Duodenal mucosa (tissue), 2 donors: Measurements from ENCODE around the gene IL1R2.

Source experiments
- H3K27ac ChIP-seq: one replicate; pipeline ENCODE4 v1.7.0; 2013; ENCODE audit warnings: low read depth, low read length
- H3K27me3 ChIP-seq, 2 donors: one replicate each; pipeline ENCODE4 v1.7.0; 2013; ENCODE audit warnings: low read length in 2 of 2, control low read depth in 1 of 2; ENCODE audit not compliant: insufficient read depth in 2 of 2, control insufficient read depth in 1 of 2
- H3K36me3 ChIP-seq, 2 donors: one replicate each; pipeline ENCODE4 v1.7.0; 2013; ENCODE audit warnings: low read length in 2 of 2, control low read depth in 1 of 2; ENCODE audit not compliant: insufficient read depth in 2 of 2, control insufficient read depth in 1 of 2
- H3K4me1 ChIP-seq, 2 donors: one replicate each; pipeline ENCODE4 v1.7.0; 2013; ENCODE audit warnings: low read length in 2 of 2, control low read depth in 1 of 2; ENCODE audit not compliant: insufficient read depth in 2 of 2, control insufficient read depth in 1 of 2
- H3K4me3 ChIP-seq, 2 donors: one replicate each; pipeline ENCODE4 v1.7.0; 2013; ENCODE audit warnings: low read length in 2 of 2, low read depth in 1 of 2
- H3K9ac ChIP-seq, 2 donors: one replicate each; pipeline ENCODE4 v1.7.0; 2013; ENCODE audit warnings: low read length in 2 of 2, low read depth in 1 of 2
- H3K9me3 ChIP-seq, 2 donors: one replicate each; pipeline ENCODE4 v1.7.0; 2013; ENCODE audit warnings: low read length in 2 of 2, control low read depth in 1 of 2; ENCODE audit not compliant: control insufficient read depth in 1 of 2

IL1R2 gene

GRCh38 chr2:101972621-101973434 is 18.9 kb upstream of the IL1R2 start:
- Histone ChIP-seq H3K4me1 (no peaks in the 10 kb centered on the region), H3K27me3 (no peaks in the 10 kb centered on the region), H3K9ac (no peak overlapping the region), H3K9me3 (no peaks in the 10 kb centered on the region), H3K4me3 (no peak overlapping the region), H3K36me3 (no peaks in the 10 kb centered on the region), H3K27ac (no peak overlapping the region)

- Histone ChIP-seq H3K9me3 (no peaks in the 10 kb centered on the region), H3K9ac (no peak overlapping the region), H3K4me3 (no peak overlapping the region), H3K27ac (no peak overlapping the region), H3K4me1 (no peaks in the 10 kb centered on the region), H3K27me3 (no peaks in the 10 kb centered on the region), H3K36me3 (no peaks in the 10 kb centered on the region)
Measured at GRCh38 chr2:101974663-101975062, 17.1 kb upstream of the IL1R2 start.

- Histone ChIP-seq H3K9me3 (no peaks in the 10 kb centered on the region), H3K27ac (no peak overlapping the region), H3K36me3 (no peaks in the 10 kb centered on the region), H3K9ac (no peak overlapping the region), H3K27me3 (no peaks in the 10 kb centered on the region), H3K4me1 (no peaks in the 10 kb centered on the region), H3K4me3 (no peak overlapping the region)
Measured at GRCh38 chr2:101975171-101975870, 16.4 kb upstream of the IL1R2 start.

GRCh38 chr2:101976891-101977290 is 14.9 kb upstream of the IL1R2 start:
- H3K4me1 ChIP-seq: no peaks in the 10 kb centered on the region
- H3K4me3 ChIP-seq: no peak overlapping the region
- no peaks in the 10 kb centered on the region for H3K9me3 ChIP-seq
- H3K27ac ChIP-seq: no peak overlapping the region
- H3K27me3 ChIP-seq: no peaks in the 10 kb centered on the region
- no peak overlapping the region for H3K9ac ChIP-seq
- H3K36me3 ChIP-seq: no peaks in the 10 kb centered on the region

- Histone ChIP-seq H3K9ac (no peak overlapping the region), H3K9me3 (no peaks in the 10 kb centered on the region), H3K4me1 (no peaks in the 10 kb centered on the region), H3K27me3 (no peaks in the 10 kb centered on the region), H3K4me3 (no peak overlapping the region), H3K27ac (no peak overlapping the region), H3K36me3 (no peaks in the 10 kb centered on the region)
Measured at GRCh38 chr2:101980368-101980767, 11.4 kb upstream of the IL1R2 start.

- no peaks in the 10 kb centered on the region for H3K36me3 ChIP-seq
- H3K4me3 ChIP-seq: no peak overlapping the region
- no peak overlapping the region for H3K27ac ChIP-seq
- H3K27me3 ChIP-seq: no peaks in the 10 kb centered on the region
- no peak overlapping the region for H3K9ac ChIP-seq
- no peaks in the 10 kb centered on the region for H3K4me1 ChIP-seq
- no peaks in the 10 kb centered on the region for H3K9me3 ChIP-seq
Measured at GRCh38 chr2:101981066-101981465, 10.7 kb upstream of the IL1R2 start.

GRCh38 chr2:101981504-101981903 is 10.3 kb upstream of the IL1R2 start:
- Histone ChIP-seq H3K27me3 (no peaks in the 10 kb centered on the region), H3K4me1 (no peaks in the 10 kb centered on the region), H3K27ac (no peak overlapping the region), H3K36me3 (no peaks in the 10 kb centered on the region), H3K9ac (no peak overlapping the region), H3K4me3 (no peak overlapping the region), H3K9me3 (no peaks in the 10 kb centered on the region)

- Histone ChIP-seq H3K27ac (no peak overlapping the region), H3K9me3 (no peaks in the 10 kb centered on the region), H3K36me3 (no peaks in the 10 kb centered on the region), H3K4me3 (no peak overlapping the region), H3K27me3 (no peaks in the 10 kb centered on the region), H3K9ac (no peak overlapping the region), H3K4me1 (no peaks in the 10 kb centered on the region)
Measured at GRCh38 chr2:101982495-101983029, 9.2 kb upstream of the IL1R2 start.

GRCh38 chr2:101983486-101983885 is 8.3 kb upstream of the IL1R2 start:
- Histone ChIP-seq H3K36me3 (no peaks in the 10 kb centered on the region), H3K27ac (no peak overlapping the region), H3K9ac (no peak overlapping the region), H3K4me3 (no peak overlapping the region), H3K9me3 (no peaks in the 10 kb centered on the region), H3K27me3 (no peaks in the 10 kb centered on the region), H3K4me1 (no peaks in the 10 kb centered on the region)

GRCh38 chr2:101983928-101984327 is 7.8 kb upstream of the IL1R2 start:
- Histone ChIP-seq H3K9ac (no peak overlapping the region), H3K4me1 (no peaks in the 10 kb centered on the region), H3K9me3 (no peaks in the 10 kb centered on the region), H3K27me3 (no peaks in the 10 kb centered on the region), H3K27ac (no peak overlapping the region), H3K4me3 (no peak overlapping the region), H3K36me3 (no peaks in the 10 kb centered on the region)
